Measurements from ENCODE around the gene VMP1. TPM values are rescaled to one million over a fixed set of nuclear protein-coding genes. Genes with fewer than 3 reads are reported as not detected.
A peak's percentile ranks its signal among the peaks of the same experiment; 100 is the strongest.

VMP1 gene
- total RNA-seq, 1 experiment from 2014 or later, result 72.8 TPM

DNA sequence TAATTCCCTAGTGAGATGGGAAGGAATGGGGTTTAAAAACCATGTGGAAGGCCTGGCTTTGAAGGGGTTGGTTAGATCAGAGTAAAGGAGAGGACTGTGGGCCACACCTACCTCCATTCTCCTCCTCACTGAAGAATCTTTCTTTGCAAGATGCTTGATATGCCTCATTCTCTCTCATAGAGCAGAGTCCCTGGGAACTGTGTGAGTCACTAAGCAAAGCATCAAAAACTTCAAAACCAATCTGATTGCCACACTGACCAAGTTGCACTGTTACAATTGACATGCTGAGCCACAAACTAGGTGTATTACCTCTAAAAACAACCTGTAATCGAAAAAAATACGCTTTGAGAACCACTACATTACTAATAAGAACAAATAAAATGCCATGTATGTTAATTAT lies 183.3 kb downstream of the VMP1 start:
- H3K27ac Mint-ChIP-seq, result no peak overlapping the region
- DNase-seq (ENCODE audit: low spot score) (no peak), ATAC-seq (no peak)
- TF ChIP-seq, protein P1, sequence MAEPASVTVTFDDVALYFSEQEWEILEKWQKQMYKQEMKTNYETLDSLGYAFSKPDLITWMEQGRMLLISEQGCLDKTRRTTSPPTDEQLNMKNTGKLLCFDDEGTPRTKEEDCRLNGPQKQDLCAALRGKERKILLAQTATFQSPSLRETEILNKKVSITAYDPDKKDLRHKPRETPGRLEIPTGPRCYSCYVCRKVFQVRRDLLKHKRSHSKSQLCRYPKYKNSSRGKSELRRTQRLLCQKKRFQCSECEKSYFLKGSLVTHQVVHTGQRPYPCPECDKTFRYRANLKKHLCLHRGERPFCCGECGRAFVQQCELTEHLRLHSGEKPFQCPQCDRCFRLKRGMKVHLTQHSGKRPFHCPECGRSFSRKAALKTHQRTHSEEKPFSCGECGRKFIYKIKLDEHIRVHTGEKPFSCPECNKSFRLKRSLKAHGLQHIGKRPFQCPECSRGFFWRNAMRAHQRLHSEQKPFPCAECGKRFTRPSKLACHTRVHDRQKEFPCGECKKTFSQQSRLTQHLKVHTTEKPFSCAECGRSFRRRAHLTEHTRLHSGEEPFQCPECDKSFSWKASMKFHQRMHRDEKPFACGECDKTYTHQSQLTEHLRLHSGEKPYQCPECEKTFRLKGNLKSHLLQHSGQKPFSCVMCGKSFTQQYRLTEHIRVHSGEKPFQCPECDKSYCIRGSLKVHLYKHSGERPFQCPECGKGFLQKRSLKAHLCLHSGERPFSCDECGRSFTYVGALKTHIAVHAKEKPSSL (CRISPR knock-in tag; conservative IDR thresholded peaks at IDR 0.05), result no peak
- TF ChIP-seq, protein P2, sequence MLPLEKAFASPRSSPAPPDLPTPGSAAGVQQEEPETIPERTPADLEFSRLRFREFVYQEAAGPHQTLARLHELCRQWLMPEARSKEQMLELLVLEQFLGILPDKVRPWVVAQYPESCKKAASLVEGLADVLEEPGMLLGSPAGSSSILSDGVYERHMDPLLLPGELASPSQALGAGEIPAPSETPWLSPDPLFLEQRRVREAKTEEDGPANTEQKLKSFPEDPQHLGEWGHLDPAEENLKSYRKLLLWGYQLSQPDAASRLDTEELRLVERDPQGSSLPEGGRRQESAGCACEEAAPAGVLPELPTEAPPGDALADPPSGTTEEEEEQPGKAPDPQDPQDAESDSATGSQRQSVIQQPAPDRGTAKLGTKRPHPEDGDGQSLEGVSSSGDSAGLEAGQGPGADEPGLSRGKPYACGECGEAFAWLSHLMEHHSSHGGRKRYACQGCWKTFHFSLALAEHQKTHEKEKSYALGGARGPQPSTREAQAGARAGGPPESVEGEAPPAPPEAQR (CRISPR knock-in tag; IDR thresholded peaks at IDR 0.05), result no peak
- TF ChIP-seq FOXP1 (CRISPR knock-in tag; IDR thresholded peaks at IDR 0.05; ENCODE audit: borderline replicate concordance) (no peak), EMX1 (CRISPR knock-in tag; IDR thresholded peaks at IDR 0.05) (no peak), IRF2 (CRISPR knock-in tag; IDR thresholded peaks at IDR 0.05; ENCODE audit: borderline replicate concordance, low read depth) (no peak)
- TF ChIP-seq, protein P3, sequence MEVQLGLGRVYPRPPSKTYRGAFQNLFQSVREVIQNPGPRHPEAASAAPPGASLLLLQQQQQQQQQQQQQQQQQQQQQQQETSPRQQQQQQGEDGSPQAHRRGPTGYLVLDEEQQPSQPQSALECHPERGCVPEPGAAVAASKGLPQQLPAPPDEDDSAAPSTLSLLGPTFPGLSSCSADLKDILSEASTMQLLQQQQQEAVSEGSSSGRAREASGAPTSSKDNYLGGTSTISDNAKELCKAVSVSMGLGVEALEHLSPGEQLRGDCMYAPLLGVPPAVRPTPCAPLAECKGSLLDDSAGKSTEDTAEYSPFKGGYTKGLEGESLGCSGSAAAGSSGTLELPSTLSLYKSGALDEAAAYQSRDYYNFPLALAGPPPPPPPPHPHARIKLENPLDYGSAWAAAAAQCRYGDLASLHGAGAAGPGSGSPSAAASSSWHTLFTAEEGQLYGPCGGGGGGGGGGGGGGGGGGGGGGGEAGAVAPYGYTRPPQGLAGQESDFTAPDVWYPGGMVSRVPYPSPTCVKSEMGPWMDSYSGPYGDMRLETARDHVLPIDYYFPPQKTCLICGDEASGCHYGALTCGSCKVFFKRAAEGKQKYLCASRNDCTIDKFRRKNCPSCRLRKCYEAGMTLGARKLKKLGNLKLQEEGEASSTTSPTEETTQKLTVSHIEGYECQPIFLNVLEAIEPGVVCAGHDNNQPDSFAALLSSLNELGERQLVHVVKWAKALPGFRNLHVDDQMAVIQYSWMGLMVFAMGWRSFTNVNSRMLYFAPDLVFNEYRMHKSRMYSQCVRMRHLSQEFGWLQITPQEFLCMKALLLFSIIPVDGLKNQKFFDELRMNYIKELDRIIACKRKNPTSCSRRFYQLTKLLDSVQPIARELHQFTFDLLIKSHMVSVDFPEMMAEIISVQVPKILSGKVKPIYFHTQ (CRISPR knock-in tag; IDR thresholded peaks at IDR 0.05), result no peak
- TF ChIP-seq, protein P4, sequence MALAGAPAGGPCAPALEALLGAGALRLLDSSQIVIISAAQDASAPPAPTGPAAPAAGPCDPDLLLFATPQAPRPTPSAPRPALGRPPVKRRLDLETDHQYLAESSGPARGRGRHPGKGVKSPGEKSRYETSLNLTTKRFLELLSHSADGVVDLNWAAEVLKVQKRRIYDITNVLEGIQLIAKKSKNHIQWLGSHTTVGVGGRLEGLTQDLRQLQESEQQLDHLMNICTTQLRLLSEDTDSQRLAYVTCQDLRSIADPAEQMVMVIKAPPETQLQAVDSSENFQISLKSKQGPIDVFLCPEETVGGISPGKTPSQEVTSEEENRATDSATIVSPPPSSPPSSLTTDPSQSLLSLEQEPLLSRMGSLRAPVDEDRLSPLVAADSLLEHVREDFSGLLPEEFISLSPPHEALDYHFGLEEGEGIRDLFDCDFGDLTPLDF (CRISPR knock-in tag; IDR thresholded peaks at IDR 0.05), result no peak
- TF ChIP-seq, protein P5, sequence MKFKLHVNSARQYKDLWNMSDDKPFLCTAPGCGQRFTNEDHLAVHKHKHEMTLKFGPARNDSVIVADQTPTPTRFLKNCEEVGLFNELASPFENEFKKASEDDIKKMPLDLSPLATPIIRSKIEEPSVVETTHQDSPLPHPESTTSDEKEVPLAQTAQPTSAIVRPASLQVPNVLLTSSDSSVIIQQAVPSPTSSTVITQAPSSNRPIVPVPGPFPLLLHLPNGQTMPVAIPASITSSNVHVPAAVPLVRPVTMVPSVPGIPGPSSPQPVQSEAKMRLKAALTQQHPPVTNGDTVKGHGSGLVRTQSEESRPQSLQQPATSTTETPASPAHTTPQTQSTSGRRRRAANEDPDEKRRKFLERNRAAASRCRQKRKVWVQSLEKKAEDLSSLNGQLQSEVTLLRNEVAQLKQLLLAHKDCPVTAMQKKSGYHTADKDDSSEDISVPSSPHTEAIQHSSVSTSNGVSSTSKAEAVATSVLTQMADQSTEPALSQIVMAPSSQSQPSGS (CRISPR knock-in tag; IDR thresholded peaks at IDR 0.05; ENCODE audit: borderline replicate concordance, low read depth), result no peak
- H3K36me3 Mint-ChIP-seq, result peaks cover 20% of the 10 kb centered on the region
- CTCF ChIA-PET, result no interaction called here
- POLR2A ChIA-PET, result no interaction called here
- no peaks in the 10 kb centered on the region; the same call in 1 of the 2 replicates for H3K27me3 Mint-ChIP-seq (ENCODE audit: low read depth)
- H3K4me1 Mint-ChIP-seq, result peaks cover 14% of the 10 kb centered on the region
- H3K4me3 Mint-ChIP-seq, result peak overlapping the region; percentile 26
- no peaks in the 10 kb centered on the region for H3K9me3 Mint-ChIP-seq

Small RNA genes within 50 kb of the gene (microRNA-seq; reads per million reads assigned to microRNA genes)
- 6,425 reads per million, percentile 98 among the genes with 10 or more reads in this experiment for gene MIR21 (ENCODE audit: borderline number of aligned reads)

Other genes with a start within 250 kb of the VMP1 start
- gene DHX40, start 142.0 kb upstream of the VMP1 start, total RNA-seq (2021), result 26.9 to 29.6 TPM (median 28.8 TPM) in 3 replicates
- 238 to 283 TPM (median 240 TPM) in 3 replicates for gene CLTC, start 87.8 kb upstream of the VMP1 start, total RNA-seq (2021)
- gene PTRH2, start 224 bp upstream of the VMP1 start, total RNA-seq (2021), result 30.0 to 32.6 TPM (median 30.5 TPM) in 3 replicates
- gene TUBD1, start 185.3 kb downstream of the VMP1 start, total RNA-seq (2021), result 12.0 to 21.4 TPM (median 16.6 TPM) in 3 replicates
- 21.6 to 27.1 TPM (median 22.5 TPM) in 3 replicates for gene RPS6KB1, start 185.5 kb downstream of the VMP1 start, total RNA-seq (2021)

All from WTC11 (cell line).